ENCODE results near the gene TOP3A. TPM values are rescaled to one million over a fixed set of nuclear protein-coding genes. Genes with fewer than 3 reads are reported as not detected.

The TOP3A gene
- total RNA-seq, 1 donor from 2014 or later = 52.8 TPM

DNA sequence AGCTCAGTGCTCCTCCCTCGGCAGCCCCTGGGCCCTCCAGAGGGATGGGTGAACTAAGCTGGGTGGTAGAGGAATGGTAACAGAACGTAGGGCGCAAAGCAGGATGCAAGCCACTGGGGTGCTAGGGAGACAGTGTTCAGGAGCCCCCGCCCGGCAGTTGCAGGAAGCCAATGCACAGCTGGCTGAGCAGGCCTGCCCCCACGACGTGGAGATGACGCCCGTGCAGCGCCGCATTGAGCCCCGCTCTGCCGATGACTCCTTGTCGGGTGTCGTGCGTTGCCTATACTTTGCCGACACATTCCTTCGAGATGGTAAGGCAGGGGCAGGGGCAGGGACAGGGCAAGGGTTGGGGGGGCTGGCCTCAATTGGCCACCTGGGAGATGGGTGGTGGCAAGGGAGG, 76.5 kb downstream of the TOP3A start:
- intact Hi-C loops (cut with DNase I) = no loop called here

DNA sequence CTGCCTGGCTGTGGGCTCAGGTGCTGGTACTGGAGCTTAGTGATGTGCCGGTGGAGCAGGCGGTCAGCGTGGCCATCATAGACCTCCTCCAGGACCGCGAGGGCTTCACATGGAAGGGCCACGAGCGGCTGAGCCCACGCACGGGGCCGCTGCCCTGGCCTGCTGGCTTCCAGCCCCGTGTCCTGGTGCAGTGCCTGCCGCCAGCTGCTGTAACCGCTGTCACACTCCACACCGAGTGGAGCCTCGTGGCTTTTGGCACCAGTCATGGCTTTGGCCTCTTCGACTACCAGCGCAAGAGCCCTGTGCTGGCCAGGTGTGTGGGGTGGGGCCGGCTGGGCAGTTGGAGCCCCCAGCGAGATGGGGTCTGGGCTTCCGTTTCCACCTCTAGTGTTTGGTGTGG, 77.3 kb downstream of the TOP3A start:
- H3K27ac ChIP-seq = no peak overlapping the region
- H3K4me1 ChIP-seq = no peaks in the 10 kb centered on the region
- H3K4me3 ChIP-seq = no peak overlapping the region
- no peaks in the 10 kb centered on the region for H3K27me3 ChIP-seq
- no peaks in the 10 kb centered on the region for H3K9me3 ChIP-seq
- peaks cover 13 to 59% of the 10 kb centered on the region in 2 donors for H3K36me3 ChIP-seq
- DNase-seq (ENCODE audit: low spot score in 2 of 2) = no peak
- TF ChIP-seq, protein P1, sequence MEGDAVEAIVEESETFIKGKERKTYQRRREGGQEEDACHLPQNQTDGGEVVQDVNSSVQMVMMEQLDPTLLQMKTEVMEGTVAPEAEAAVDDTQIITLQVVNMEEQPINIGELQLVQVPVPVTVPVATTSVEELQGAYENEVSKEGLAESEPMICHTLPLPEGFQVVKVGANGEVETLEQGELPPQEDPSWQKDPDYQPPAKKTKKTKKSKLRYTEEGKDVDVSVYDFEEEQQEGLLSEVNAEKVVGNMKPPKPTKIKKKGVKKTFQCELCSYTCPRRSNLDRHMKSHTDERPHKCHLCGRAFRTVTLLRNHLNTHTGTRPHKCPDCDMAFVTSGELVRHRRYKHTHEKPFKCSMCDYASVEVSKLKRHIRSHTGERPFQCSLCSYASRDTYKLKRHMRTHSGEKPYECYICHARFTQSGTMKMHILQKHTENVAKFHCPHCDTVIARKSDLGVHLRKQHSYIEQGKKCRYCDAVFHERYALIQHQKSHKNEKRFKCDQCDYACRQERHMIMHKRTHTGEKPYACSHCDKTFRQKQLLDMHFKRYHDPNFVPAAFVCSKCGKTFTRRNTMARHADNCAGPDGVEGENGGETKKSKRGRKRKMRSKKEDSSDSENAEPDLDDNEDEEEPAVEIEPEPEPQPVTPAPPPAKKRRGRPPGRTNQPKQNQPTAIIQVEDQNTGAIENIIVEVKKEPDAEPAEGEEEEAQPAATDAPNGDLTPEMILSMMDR (IDR thresholded peaks at IDR 0.05) = no peak
- intact Hi-C loops (cut with DNase I) = no loop called here

More for the DNA sequence above, 76.5 kb downstream of the TOP3A start:
- TF ChIP-seq, protein P1 (IDR thresholded peaks at IDR 0.05) = no peak
- Histone ChIP-seq H3K4me3 (no peak overlapping the region), H3K9me3 (no peaks in the 10 kb centered on the region), H3K27ac (no peak overlapping the region), H3K36me3 (peaks cover 15 to 60% of the 10 kb centered on the region in 2 donors), H3K27me3 (no peaks in the 10 kb centered on the region), H3K4me1 (no peaks in the 10 kb centered on the region)
- no peak for DNase-seq (ENCODE audit: low spot score in 2 of 2)

DNA sequence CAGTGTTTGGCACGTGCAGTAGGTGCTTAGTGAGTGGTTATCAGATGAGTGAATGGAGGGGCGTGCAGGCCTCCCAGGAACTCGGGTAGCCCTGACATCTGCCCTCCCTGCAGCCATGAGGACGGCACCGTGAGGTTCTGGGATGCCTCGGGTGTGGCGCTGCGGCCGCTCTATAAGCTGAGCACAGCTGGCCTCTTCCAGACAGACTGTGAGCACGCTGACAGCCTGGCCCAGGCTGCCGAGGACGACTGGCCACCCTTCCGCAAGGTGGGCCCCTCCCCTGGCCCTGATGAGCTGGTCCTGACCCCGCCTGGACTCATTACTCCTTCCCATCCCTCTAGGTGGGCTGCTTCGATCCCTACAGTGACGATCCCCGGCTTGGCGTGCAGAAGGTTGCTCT, 78.3 kb downstream of the TOP3A start:
- H3K27ac ChIP-seq = peak overlapping the region in 1 of 2 donors; percentile 85
- no peak overlapping the region for H3K4me3 ChIP-seq
- DNase-seq (ENCODE audit: low spot score in 2 of 2) = no peak
- no peaks in the 10 kb centered on the region for H3K27me3 ChIP-seq
- H3K4me1 ChIP-seq = no peaks in the 10 kb centered on the region
- intact Hi-C loops (cut with DNase I) = no loop called here
- H3K36me3 ChIP-seq = peaks cover 13 to 59% of the 10 kb centered on the region in 2 donors
- no peaks in the 10 kb centered on the region for H3K9me3 ChIP-seq
- TF ChIP-seq, protein P1 (IDR thresholded peaks at IDR 0.05) = no peak

DNA sequence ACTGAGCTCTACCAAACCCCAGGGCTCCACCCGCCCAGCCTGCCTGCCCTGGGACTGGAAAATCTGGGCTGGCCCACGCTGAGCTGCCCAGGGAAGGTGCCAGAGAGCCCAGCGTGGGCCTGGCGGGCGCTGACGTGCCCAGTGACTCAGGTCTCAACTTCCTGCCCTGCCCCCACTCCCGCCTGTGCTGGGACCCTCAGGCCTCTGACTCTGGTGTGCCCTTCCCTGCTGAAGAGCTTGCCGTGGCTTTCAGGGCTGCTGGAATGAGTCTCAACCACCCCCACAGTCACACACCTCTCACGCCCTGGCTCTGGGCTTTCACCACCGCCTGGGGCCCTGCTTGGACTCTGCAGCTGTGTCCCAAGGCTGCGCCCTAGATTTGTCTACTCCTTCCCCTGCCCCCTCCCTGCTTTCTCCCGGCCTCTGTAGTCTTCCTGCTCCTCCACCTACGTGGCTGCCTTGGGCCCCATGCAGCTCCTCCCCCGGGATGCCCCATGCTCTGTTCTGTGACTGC, 79.0 kb downstream of the TOP3A start:
- Histone ChIP-seq H3K9me3 (no peaks in the 10 kb centered on the region), H3K27me3 (no peaks in the 10 kb centered on the region), H3K27ac (peak overlapping the region; percentile 69 to 85), H3K36me3 (peaks cover 13 to 53% of the 10 kb centered on the region in 2 donors), H3K4me3 (no peak overlapping the region), H3K4me1 (no peaks in the 10 kb centered on the region)
- intact Hi-C loops (cut with DNase I) = no loop called here
- peak in 1 of 2 donors; percentile 76 for DNase-seq (ENCODE audit: low spot score in 2 of 2)
- TF ChIP-seq, protein P1 (IDR thresholded peaks at IDR 0.05) = no peak

- no peaks in the 10 kb centered on the region for H3K9me3 ChIP-seq
- no peaks in the 10 kb centered on the region for H3K27me3 ChIP-seq
- peaks cover 13 to 48% of the 10 kb centered on the region in 2 donors for H3K36me3 ChIP-seq
- no peak overlapping the region for H3K4me3 ChIP-seq
- intact Hi-C loops (cut with DNase I) = no loop called here
- no peaks in the 10 kb centered on the region for H3K4me1 ChIP-seq
- peak overlapping the region; percentile 69 to 85 for H3K27ac ChIP-seq
- no peak for DNase-seq (ENCODE audit: low spot score in 2 of 2)
- TF ChIP-seq, protein P1 (IDR thresholded peaks at IDR 0.05) = no peak
Observed at GRCh38 chr17:18234853-18235380, 79.9 kb downstream of the TOP3A start.
